ENCODE data around the gene PGGHG. TPM values are rescaled to one million over a fixed set of nuclear protein-coding genes. Genes with fewer than 3 reads are reported as not detected.

PGGHG gene
- polyA plus RNA-seq (2013): 60.2 TPM

DNA sequence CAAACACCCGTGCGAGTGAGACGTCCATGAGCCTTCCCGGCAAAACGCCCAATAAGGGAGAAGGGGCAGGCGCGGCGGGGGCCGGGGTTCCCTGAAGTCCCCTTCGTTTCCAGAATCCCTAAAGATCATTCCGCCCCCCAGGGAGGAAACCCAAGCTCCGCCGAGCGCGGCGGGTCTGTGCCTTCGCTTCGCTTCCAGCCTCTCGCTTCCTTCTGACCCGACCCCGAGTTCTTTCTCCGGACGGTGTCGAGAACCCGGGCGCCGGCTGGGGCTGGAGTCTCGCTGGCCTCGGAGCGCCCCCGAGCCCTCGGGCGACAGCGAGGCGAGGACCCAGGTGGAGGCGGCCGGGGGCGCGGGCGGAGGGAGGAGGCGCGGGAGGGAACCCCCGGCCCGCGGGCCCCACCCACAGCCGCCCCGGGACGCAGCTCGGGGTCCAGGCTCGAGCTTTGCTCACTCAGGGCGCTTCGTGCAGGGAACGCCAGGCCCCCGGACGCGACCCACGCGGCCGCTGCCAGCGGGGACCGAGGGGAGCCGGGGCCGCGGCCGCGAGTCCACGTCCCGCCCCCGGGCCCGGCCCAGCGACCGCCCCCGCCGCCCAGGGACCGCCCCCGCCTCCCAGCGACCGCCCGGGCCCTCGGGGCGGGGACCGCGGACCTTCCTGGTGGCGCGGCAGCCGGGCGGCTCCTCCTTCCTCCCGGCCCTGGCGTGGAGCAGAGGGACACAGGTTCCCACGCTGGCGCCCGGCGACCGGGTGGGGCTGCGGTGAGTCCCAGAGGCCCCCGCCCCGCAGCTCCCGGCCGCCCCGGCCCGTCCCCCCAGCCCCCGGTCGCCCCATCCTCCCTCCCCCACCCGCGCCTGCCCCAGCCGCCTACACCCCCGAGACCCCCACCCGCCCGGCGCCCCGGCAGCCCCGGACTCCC, at the start of gene PGGHG:
PGGHG (plus strand) TSS at position 649 of the 920 bp plus-strand sequence. CDS start 691 bp downstream, outside the sequence.
- 0% methylated on average over 60 of the region's 112 CpGs for WGBS (ENCODE audit: insufficient coverage)
- Histone ChIP-seq H3K27me3 (replicated peaks in 2 of 5; ENCODE audit: control insufficient read depth in 4 of 5, insufficient read depth in 5 of 5, low read length in 4 of 5) (peaks cover 0 to 22% (median 13%) of the 10 kb centered on the region in 5 experiments), H3K9me3 (ENCODE audit: control extremely low read depth in 1 of 5, control insufficient read depth in 4 of 5, insufficient read depth in 2 of 5, low read depth in 1 of 5, low read length in 4 of 5) (no peaks in the 10 kb centered on the region), H3K27ac (ENCODE audit: insufficient read depth in 1 of 2, low read depth in 1 of 2, low read length in 2 of 2, poor library complexity in 1 of 2, severe bottlenecking in 2 of 2) (peak within 1 kb of the TSS in 1 of 2 experiments; percentile 43), H3K36me3 (ENCODE audit: control insufficient read depth in 4 of 4, insufficient read depth in 4 of 4, low read length in 3 of 4) (peaks cover 0 to 11% (median 0%) of the 10 kb centered on the region in 4 experiments), H3K4me1 (ENCODE audit: control extremely low read depth in 1 of 4, control insufficient read depth in 4 of 4, insufficient read depth in 4 of 4, low read length in 3 of 4) (peaks cover 0 to 23% (median 17%) of the 10 kb centered on the region in 4 experiments), H3K4me3 (ENCODE audit: control insufficient read depth in 1 of 7, extremely low read depth in 1 of 7, insufficient read depth in 4 of 7, low read depth in 2 of 7, low read length in 6 of 7) (peak within 1 kb of the TSS; percentile 40 to 75 (median 65))
- ChIA-PET POLR2A (interaction anchor here (0.6 kb wide), 1 partner anchor 14 kb away, joined by 4 read pairs; no protein-coding TSS in a partner anchor), CTCF (interaction anchor here (0.8 to 2.8 kb wide), 5 partner anchors 10 to 161 kb away, joined by 3 to 11 read pairs (median 4); partner anchors contain the start of genes IFITM5 and PTDSS2)
- DNase-seq: peak in 1 of 3 donors; percentile 42

- Histone ChIP-seq H3K27ac (ENCODE audit: insufficient read depth in 1 of 2, low read depth in 1 of 2, low read length in 2 of 2, poor library complexity in 1 of 2, severe bottlenecking in 2 of 2) (no peak overlapping the region), H3K36me3 (ENCODE audit: control insufficient read depth in 4 of 4, insufficient read depth in 4 of 4, low read length in 3 of 4) (peaks cover 9 to 50% (median 24%) of the 10 kb centered on the region in 4 experiments), H3K4me1 (ENCODE audit: control extremely low read depth in 1 of 4, control insufficient read depth in 4 of 4, insufficient read depth in 4 of 4, low read length in 3 of 4) (peaks cover 12 to 23% (median 16%) of the 10 kb centered on the region in 4 experiments), H3K9me3 (ENCODE audit: control extremely low read depth in 1 of 5, control insufficient read depth in 4 of 5, insufficient read depth in 2 of 5, low read depth in 1 of 5, low read length in 4 of 5) (no peaks in the 10 kb centered on the region), H3K27me3 (replicated peaks in 2 of 5; ENCODE audit: control insufficient read depth in 4 of 5, insufficient read depth in 5 of 5, low read length in 4 of 5) (no peaks in the 10 kb centered on the region), H3K4me3 (ENCODE audit: control insufficient read depth in 1 of 7, extremely low read depth in 1 of 7, insufficient read depth in 4 of 7, low read depth in 2 of 7, low read length in 6 of 7) (no peak overlapping the region)
- no CpG with 5 or more reads among the region's 1 CpG for WGBS (ENCODE audit: insufficient coverage)
- CTCF ChIA-PET: interaction anchor here (1.1 to 7.9 kb wide), 4 partner anchors 10 to 64 kb away, joined by 3 to 61 read pairs (median 5); partner anchors contain the start of gene IFITM5
- POLR2A ChIA-PET: no interaction called here
- DNase-seq: no peak
Observed at GRCh38 chr11:240315-240714, 48.6 kb upstream of the PGGHG start.

DNA sequence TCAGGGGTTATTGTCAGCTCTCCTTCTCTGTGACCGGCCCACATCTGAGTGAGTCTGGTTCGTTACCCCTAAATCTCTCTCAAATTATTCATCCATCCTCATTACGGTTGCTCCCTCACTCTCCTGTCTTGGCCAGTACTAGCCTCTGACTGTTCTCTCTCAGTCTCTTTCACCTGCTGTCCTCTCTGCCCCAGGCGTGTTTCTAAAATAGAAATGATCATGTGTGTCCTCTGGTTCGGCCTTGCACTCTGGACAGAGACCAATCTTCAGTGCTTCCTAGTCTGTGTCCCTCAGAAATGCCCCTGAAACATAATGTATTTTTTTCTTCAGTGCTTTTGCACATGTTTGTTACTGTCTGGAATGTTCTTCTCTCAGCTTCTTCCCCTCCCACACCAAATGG, 47.3 kb upstream of the PGGHG start:
- Histone ChIP-seq H3K36me3 (ENCODE audit: control insufficient read depth in 4 of 4, insufficient read depth in 4 of 4, low read length in 3 of 4) (peaks cover 9 to 63% (median 35%) of the 10 kb centered on the region in 4 experiments), H3K4me1 (ENCODE audit: control extremely low read depth in 1 of 4, control insufficient read depth in 4 of 4, insufficient read depth in 4 of 4, low read length in 3 of 4) (peaks cover 8 to 14% (median 12%) of the 10 kb centered on the region in 4 experiments), H3K9me3 (ENCODE audit: control extremely low read depth in 1 of 5, control insufficient read depth in 4 of 5, insufficient read depth in 2 of 5, low read depth in 1 of 5, low read length in 4 of 5) (no peaks in the 10 kb centered on the region), H3K4me3 (ENCODE audit: control insufficient read depth in 1 of 7, extremely low read depth in 1 of 7, insufficient read depth in 4 of 7, low read depth in 2 of 7, low read length in 6 of 7) (no peak overlapping the region), H3K27me3 (replicated peaks in 2 of 5; ENCODE audit: control insufficient read depth in 4 of 5, insufficient read depth in 5 of 5, low read length in 4 of 5) (no peaks in the 10 kb centered on the region), H3K27ac (ENCODE audit: insufficient read depth in 1 of 2, low read depth in 1 of 2, low read length in 2 of 2, poor library complexity in 1 of 2, severe bottlenecking in 2 of 2) (no peak overlapping the region)
- ChIA-PET POLR2A (no interaction called here), CTCF (interaction anchor here (0.9 to 7.9 kb wide), 3 partner anchors 8 to 58 kb away, joined by 4 to 61 read pairs (median 7); partner anchors contain the start of gene IFITM5)
- no peak for DNase-seq
- 95% methylated on average over 5 of the region's 5 CpGs for WGBS (ENCODE audit: insufficient coverage)

GRCh38 chr11:244376-244775, 44.5 kb upstream of the PGGHG start:
- no peaks in the 10 kb centered on the region for H3K9me3 ChIP-seq (ENCODE audit: control extremely low read depth in 1 of 5, control insufficient read depth in 4 of 5, insufficient read depth in 2 of 5, low read depth in 1 of 5, low read length in 4 of 5)
- H3K36me3 ChIP-seq (ENCODE audit: control insufficient read depth in 4 of 4, insufficient read depth in 4 of 4, low read length in 3 of 4): peaks cover 16 to 83% (median 56%) of the 10 kb centered on the region in 4 experiments
- no peak overlapping the region for H3K4me3 ChIP-seq (ENCODE audit: control insufficient read depth in 1 of 7, extremely low read depth in 1 of 7, insufficient read depth in 4 of 7, low read depth in 2 of 7, low read length in 6 of 7)
- no peak overlapping the region for H3K27ac ChIP-seq (ENCODE audit: insufficient read depth in 1 of 2, low read depth in 1 of 2, low read length in 2 of 2, poor library complexity in 1 of 2, severe bottlenecking in 2 of 2)
- DNase-seq: no peak
- H3K27me3 ChIP-seq (replicated peaks in 2 of 5; ENCODE audit: control insufficient read depth in 4 of 5, insufficient read depth in 5 of 5, low read length in 4 of 5): no peaks in the 10 kb centered on the region
- no CpG with 5 or more reads among the region's 2 CpGs for WGBS (ENCODE audit: insufficient coverage)
- ChIA-PET POLR2A (interaction anchor here (0.9 kb wide), 1 partner anchor 37 kb away, joined by 3 read pairs; the partner anchor contains the start of genes BET1L and RIC8A), CTCF (interaction anchor here (1.1 to 7.9 kb wide), 3 partner anchors 6 to 152 kb away, joined by 3 to 61 read pairs (median 4); no protein-coding TSS in a partner anchor)
- H3K4me1 ChIP-seq (ENCODE audit: control extremely low read depth in 1 of 4, control insufficient read depth in 4 of 4, insufficient read depth in 4 of 4, low read length in 3 of 4): no peaks in the 10 kb centered on the region

DNA sequence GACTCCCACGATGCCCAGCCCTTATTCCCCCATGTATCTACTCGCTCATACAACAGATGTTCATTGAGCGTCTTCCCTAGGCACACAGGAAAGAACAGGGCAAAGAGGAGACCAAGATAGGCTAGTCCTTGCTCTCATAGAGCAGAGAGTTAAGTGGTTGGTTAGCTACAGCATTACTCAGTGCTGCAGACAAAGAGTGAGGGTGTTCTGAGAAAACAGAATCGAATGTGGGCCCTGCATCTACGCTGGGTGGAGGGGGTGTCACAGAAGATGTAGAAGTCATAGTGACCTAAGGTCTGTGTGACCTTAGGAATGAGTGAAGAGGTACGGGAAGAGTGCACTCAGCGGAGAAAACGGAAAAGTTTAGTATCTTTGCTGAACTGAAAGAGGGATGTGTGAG, 39.9 kb upstream of the PGGHG start:
- no peak overlapping the region for H3K27ac ChIP-seq (ENCODE audit: insufficient read depth in 1 of 2, low read depth in 1 of 2, low read length in 2 of 2, poor library complexity in 1 of 2, severe bottlenecking in 2 of 2)
- H3K27me3 ChIP-seq (replicated peaks in 2 of 5; ENCODE audit: control insufficient read depth in 4 of 5, insufficient read depth in 5 of 5, low read length in 4 of 5): no peaks in the 10 kb centered on the region
- H3K4me1 ChIP-seq (ENCODE audit: control extremely low read depth in 1 of 4, control insufficient read depth in 4 of 4, insufficient read depth in 4 of 4, low read length in 3 of 4): no peaks in the 10 kb centered on the region
- no peak for DNase-seq
- 100% methylated on average over 6 of the region's 8 CpGs for WGBS (ENCODE audit: insufficient coverage)
- no peaks in the 10 kb centered on the region for H3K9me3 ChIP-seq (ENCODE audit: control extremely low read depth in 1 of 5, control insufficient read depth in 4 of 5, insufficient read depth in 2 of 5, low read depth in 1 of 5, low read length in 4 of 5)
- no peak overlapping the region for H3K4me3 ChIP-seq (ENCODE audit: control insufficient read depth in 1 of 7, extremely low read depth in 1 of 7, insufficient read depth in 4 of 7, low read depth in 2 of 7, low read length in 6 of 7)
- ChIA-PET CTCF (interaction anchor here (1.0 to 5.1 kb wide), 8 partner anchors 8 to 147 kb away, joined by 3 to 61 read pairs (median 13); partner anchors contain the start of gene PSMD13), POLR2A (no interaction called here)
- H3K36me3 ChIP-seq (ENCODE audit: control insufficient read depth in 4 of 4, insufficient read depth in 4 of 4, low read length in 3 of 4): peaks cover 17 to 95% (median 74%) of the 10 kb centered on the region in 4 experiments

GRCh38 chr11:250274-250673, 38.7 kb upstream of the PGGHG start:
- Histone ChIP-seq H3K27ac (ENCODE audit: insufficient read depth in 1 of 2, low read depth in 1 of 2, low read length in 2 of 2, poor library complexity in 1 of 2, severe bottlenecking in 2 of 2) (no peak overlapping the region), H3K4me3 (ENCODE audit: control insufficient read depth in 1 of 7, extremely low read depth in 1 of 7, insufficient read depth in 4 of 7, low read depth in 2 of 7, low read length in 6 of 7) (no peak overlapping the region), H3K9me3 (ENCODE audit: control extremely low read depth in 1 of 5, control insufficient read depth in 4 of 5, insufficient read depth in 2 of 5, low read depth in 1 of 5, low read length in 4 of 5) (no peaks in the 10 kb centered on the region), H3K4me1 (ENCODE audit: control extremely low read depth in 1 of 4, control insufficient read depth in 4 of 4, insufficient read depth in 4 of 4, low read length in 3 of 4) (no peaks in the 10 kb centered on the region), H3K27me3 (replicated peaks in 2 of 5; ENCODE audit: control insufficient read depth in 4 of 5, insufficient read depth in 5 of 5, low read length in 4 of 5) (no peaks in the 10 kb centered on the region), H3K36me3 (ENCODE audit: control insufficient read depth in 4 of 4, insufficient read depth in 4 of 4, low read length in 3 of 4) (peaks cover 16 to 86% (median 67%) of the 10 kb centered on the region in 4 experiments)
- POLR2A ChIA-PET: interaction anchor here (0.7 kb wide), 1 partner anchor 43 kb away, joined by 4 read pairs; the partner anchor contains the start of genes BET1L and RIC8A
- CTCF ChIA-PET: interaction anchor here (0.8 to 5.1 kb wide), 27 partner anchors 10 to 215 kb away, joined by 3 to 61 read pairs (median 5); partner anchors contain the start of genes NLRP6 and PSMD13
- no peak for DNase-seq
- WGBS (ENCODE audit: insufficient coverage): 91% methylated on average over 2 of the region's 5 CpGs
